ENCODE measurements around the gene ACY1.

The ACY1 gene

GRCh38 chr3:51982838-51983577 is at the start of gene ACY1:
TSS of gene ACY1 (plus strand) at chr3:51983535. CDS start at chr3:51984065, 530 bp downstream.
- Mint-ChIP-seq H3K9me3 (no peaks in the 10 kb centered on the region), H3K4me3 (peak within 1 kb of the TSS; percentile 96), H3K4me1 (ENCODE audit: low read depth) (peaks cover 23% of the 10 kb centered on the region), H3K27ac (peak within 1 kb of the TSS; percentile 93), H3K27me3 (ENCODE audit: low read depth) (no peaks in the 10 kb centered on the region), H3K36me3 (ENCODE audit: low read depth) (peaks cover 3% of the 10 kb centered on the region)
- DNase-seq (ENCODE audit: low spot score), result peak; percentile 87

GRCh38 chr3:51934139-51934850 is 49.0 kb upstream of the ACY1 start:
- Mint-ChIP-seq H3K27ac (no peak overlapping the region), H3K4me3 (no peak overlapping the region), H3K9me3 (no peaks in the 10 kb centered on the region), H3K4me1 (ENCODE audit: low read depth) (peaks cover 3% of the 10 kb centered on the region), H3K27me3 (ENCODE audit: low read depth) (no peaks in the 10 kb centered on the region), H3K36me3 (ENCODE audit: low read depth) (peaks cover 25% of the 10 kb centered on the region)
- no peak for DNase-seq (ENCODE audit: low spot score)

- Mint-ChIP-seq H3K27me3 (ENCODE audit: low read depth) (no peaks in the 10 kb centered on the region), H3K4me1 (ENCODE audit: low read depth) (peaks cover 6% of the 10 kb centered on the region), H3K4me3 (no peak overlapping the region), H3K36me3 (ENCODE audit: low read depth) (peaks cover 25% of the 10 kb centered on the region), H3K9me3 (no peaks in the 10 kb centered on the region), H3K27ac (no peak overlapping the region)
- no peak for DNase-seq (ENCODE audit: low spot score)
These were observed 48.1 kb upstream of the ACY1 start for GRCh38 chr3:51934991-51935885.

GRCh38 chr3:51935886-51936755 is 47.2 kb upstream of the ACY1 start:
- no peaks in the 10 kb centered on the region for H3K9me3 Mint-ChIP-seq
- H3K27ac Mint-ChIP-seq, result no peak overlapping the region
- DNase-seq (ENCODE audit: low spot score), result no peak
- H3K36me3 Mint-ChIP-seq (ENCODE audit: low read depth), result peaks cover 27% of the 10 kb centered on the region
- peaks cover 13% of the 10 kb centered on the region for H3K4me1 Mint-ChIP-seq (ENCODE audit: low read depth)
- no peaks in the 10 kb centered on the region for H3K27me3 Mint-ChIP-seq (ENCODE audit: low read depth)
- H3K4me3 Mint-ChIP-seq, result no peak overlapping the region

DNA sequence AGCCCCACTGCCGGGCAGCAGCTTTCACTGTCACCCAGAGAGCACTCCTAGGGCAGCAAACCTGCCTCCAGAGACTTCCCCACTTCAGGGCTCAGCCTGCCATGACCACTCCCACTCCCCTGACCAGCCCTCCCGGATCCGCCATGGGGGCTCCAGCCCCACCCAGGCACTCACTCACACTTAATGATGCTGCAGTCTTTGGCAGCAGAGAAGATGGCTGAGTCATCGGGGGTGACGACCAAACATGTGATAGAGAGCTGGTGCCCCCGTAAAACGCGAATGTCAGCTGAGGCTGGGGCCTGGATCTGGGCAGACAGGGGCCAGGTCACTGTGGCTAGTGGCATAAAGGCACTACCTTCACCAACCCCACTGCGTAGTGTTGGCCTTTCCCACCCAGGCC is 46.3 kb upstream of the ACY1 start:
- peaks cover 29% of the 10 kb centered on the region for H3K36me3 Mint-ChIP-seq (ENCODE audit: low read depth)
- no peak for DNase-seq (ENCODE audit: low spot score)
- H3K4me1 Mint-ChIP-seq (ENCODE audit: low read depth), result peaks cover 14% of the 10 kb centered on the region
- H3K27me3 Mint-ChIP-seq (ENCODE audit: low read depth), result no peaks in the 10 kb centered on the region
- no peak overlapping the region for H3K4me3 Mint-ChIP-seq
- no peak overlapping the region for H3K27ac Mint-ChIP-seq
- no peaks in the 10 kb centered on the region for H3K9me3 Mint-ChIP-seq

GRCh38 chr3:51937611-51938450 is 45.5 kb upstream of the ACY1 start:
- peaks cover 29% of the 10 kb centered on the region for H3K36me3 Mint-ChIP-seq (ENCODE audit: low read depth)
- H3K27ac Mint-ChIP-seq, result no peak overlapping the region
- H3K9me3 Mint-ChIP-seq, result no peaks in the 10 kb centered on the region
- no peaks in the 10 kb centered on the region for H3K27me3 Mint-ChIP-seq (ENCODE audit: low read depth)
- DNase-seq (ENCODE audit: low spot score), result no peak
- peaks cover 17% of the 10 kb centered on the region for H3K4me1 Mint-ChIP-seq (ENCODE audit: low read depth)
- H3K4me3 Mint-ChIP-seq, result no peak overlapping the region

GRCh38 chr3:51938780-51939425 is 44.4 kb upstream of the ACY1 start:
- Mint-ChIP-seq H3K4me1 (ENCODE audit: low read depth) (peaks cover 20% of the 10 kb centered on the region), H3K27me3 (ENCODE audit: low read depth) (no peaks in the 10 kb centered on the region), H3K9me3 (no peaks in the 10 kb centered on the region), H3K36me3 (ENCODE audit: low read depth) (peaks cover 24% of the 10 kb centered on the region), H3K4me3 (no peak overlapping the region), H3K27ac (no peak overlapping the region)
- no peak for DNase-seq (ENCODE audit: low spot score)

- no peaks in the 10 kb centered on the region for H3K27me3 Mint-ChIP-seq (ENCODE audit: low read depth)
- no peaks in the 10 kb centered on the region for H3K9me3 Mint-ChIP-seq
- peak overlapping the region; percentile 93 for H3K4me3 Mint-ChIP-seq
- DNase-seq (ENCODE audit: low spot score), result no peak
- H3K4me1 Mint-ChIP-seq (ENCODE audit: low read depth), result peaks cover 20% of the 10 kb centered on the region
- peak overlapping the region; percentile 65 for H3K27ac Mint-ChIP-seq
- peaks cover 21% of the 10 kb centered on the region for H3K36me3 Mint-ChIP-seq (ENCODE audit: low read depth)
These were observed 42.5 kb upstream of the ACY1 start for GRCh38 chr3:51940648-51941462.

DNA sequence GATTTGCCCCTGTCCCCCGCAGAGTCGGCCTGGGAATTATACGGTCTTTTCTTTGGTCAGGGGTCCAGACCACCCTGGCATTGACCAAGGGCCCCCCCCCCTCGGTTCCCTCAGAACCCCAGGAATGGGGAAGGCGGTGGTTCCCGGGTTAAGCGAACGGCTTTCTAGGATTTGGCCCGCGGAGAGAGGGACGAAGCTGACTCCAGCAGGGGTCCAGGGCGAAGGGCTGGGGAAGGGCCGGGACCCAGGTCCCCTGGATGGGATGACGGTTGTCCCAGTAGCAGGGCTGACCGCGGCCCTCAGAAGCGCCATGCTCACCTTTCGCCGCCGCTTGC is 41.9 kb upstream of the ACY1 start:
- Mint-ChIP-seq H3K27me3 (ENCODE audit: low read depth) (no peaks in the 10 kb centered on the region), H3K4me1 (ENCODE audit: low read depth) (peaks cover 20% of the 10 kb centered on the region), H3K36me3 (ENCODE audit: low read depth) (peaks cover 21% of the 10 kb centered on the region), H3K27ac (peak overlapping the region; percentile 65), H3K9me3 (no peaks in the 10 kb centered on the region), H3K4me3 (peak overlapping the region; percentile 93)
- DNase-seq (ENCODE audit: low spot score), result no peak

DNA sequence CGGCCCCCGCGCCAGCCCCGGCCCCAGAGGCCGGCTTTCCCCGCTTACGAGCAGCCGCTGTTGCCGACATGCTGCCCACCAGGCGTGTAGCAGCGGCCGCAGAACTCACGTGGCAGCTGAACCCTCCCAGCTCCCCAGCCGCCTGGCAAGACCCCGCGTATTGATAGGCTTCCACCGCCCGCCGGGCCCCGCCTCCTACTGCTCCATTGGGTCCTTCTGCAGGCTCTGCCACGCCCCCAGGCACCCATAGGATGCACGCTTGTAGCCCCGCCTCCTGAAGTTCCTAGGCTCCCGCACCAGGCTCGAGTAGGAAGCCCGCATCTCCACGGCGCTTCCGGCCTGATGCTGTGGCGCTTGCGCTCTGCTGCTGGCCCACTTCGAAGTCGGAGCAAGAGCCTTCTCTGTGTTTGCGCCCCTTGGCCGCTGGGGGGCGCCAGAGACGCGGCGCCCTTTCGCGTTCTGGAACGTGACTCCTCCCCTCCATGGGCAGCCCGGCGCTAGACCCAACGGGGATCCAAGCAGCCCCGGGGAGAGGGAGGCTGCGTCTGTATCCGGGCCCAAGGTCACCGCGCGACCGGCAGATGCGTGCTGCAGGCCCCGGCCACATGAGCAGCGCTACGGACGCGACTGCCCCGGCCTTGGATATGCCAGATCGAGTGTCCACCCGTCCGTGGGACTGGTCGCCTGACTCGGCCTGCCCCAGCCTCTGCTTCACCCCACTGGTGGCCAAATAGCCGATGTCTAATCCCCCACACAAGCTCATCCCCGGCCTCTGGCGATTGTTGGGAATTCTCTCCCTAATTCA is 41.3 kb upstream of the ACY1 start, which contains the start of the genes PARP3 and RRP9:
Gene PARP3, plus strand, starts transcription at position 566 of the 805 bp plus-strand sequence. CDS start 993 bp downstream, outside the sequence.
Gene RRP9, minus strand, starts transcription at position 107 of the 805 bp plus-strand sequence. Its CDS starts 37 bp downstream, at position 70.
- Mint-ChIP-seq H3K4me3 (peak within 1 kb of the TSS; percentile 93), H3K36me3 (ENCODE audit: low read depth) (peaks cover 17% of the 10 kb centered on the region), H3K9me3 (no peaks in the 10 kb centered on the region), H3K27ac (peak within 1 kb of the TSS; percentile 88), H3K4me1 (ENCODE audit: low read depth) (peaks cover 20% of the 10 kb centered on the region), H3K27me3 (ENCODE audit: low read depth) (no peaks in the 10 kb centered on the region)
- DNase-seq (ENCODE audit: low spot score), result peak; percentile 100

All from T-helper 2 cell treated with Interferon-gamma antibody and Interleukin-4, amounts not matched to agents 5 μg/mL and 100 μg/mL, for 36 hours (primary cell).